Upper lobe of left lung (tissue), 4 donors: Measurements from ENCODE around the gene WDR59.

ENCODE experiments used
- POLR2A ChIP-seq, 4 donors: fragments of 450-650 bp; IDR thresholded peaks; one replicate each; pipeline ENCODE4 v1.5.1; 2016 to 2017; ENCODE audit warnings: antibody characterized with exemption in 4 of 4, mild to moderate bottlenecking in 2 of 4
- POLR2AphosphoS5 ChIP-seq, 2 donors: sonication (generic); formaldehyde crosslinking; IDR thresholded peaks; one replicate each; pipeline ENCODE4 v1.5.1; 2017; ENCODE audit warnings: antibody characterized with exemption in 2 of 2
- TF ChIP-seq, protein P1 (sequence below), 6 experiments: fragments of 450-650 bp in 4 of 6; fragments of 200-600 bp in 2 of 6; sonication (generic) in 2 of 6; IDR thresholded peaks; one replicate each; pipeline ENCODE4 v1.5.1; 2016 to 2019; ENCODE audit warnings: antibody characterized with exemption in 6 of 6

DNA sequence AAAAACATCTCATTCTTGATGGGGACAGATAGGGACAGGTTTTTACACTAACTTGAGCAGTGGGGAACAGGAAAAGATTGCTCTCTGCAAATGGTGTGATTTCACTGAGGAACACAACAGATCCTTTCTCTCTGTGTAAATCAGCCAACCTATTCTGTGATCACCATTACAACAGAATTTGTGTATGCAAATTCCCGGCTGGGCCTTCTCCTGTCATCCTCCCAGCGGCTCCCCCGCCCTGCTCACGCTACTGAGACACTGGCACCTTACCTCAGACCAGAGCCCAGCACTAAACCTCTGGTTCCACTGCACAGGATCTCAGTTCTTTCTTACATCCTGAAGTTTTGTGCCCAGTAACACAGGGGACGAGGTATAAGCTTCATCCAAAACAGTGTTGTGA lies 113.3 kb downstream of the WDR59 start:
- TF ChIP-seq, protein P1, sequence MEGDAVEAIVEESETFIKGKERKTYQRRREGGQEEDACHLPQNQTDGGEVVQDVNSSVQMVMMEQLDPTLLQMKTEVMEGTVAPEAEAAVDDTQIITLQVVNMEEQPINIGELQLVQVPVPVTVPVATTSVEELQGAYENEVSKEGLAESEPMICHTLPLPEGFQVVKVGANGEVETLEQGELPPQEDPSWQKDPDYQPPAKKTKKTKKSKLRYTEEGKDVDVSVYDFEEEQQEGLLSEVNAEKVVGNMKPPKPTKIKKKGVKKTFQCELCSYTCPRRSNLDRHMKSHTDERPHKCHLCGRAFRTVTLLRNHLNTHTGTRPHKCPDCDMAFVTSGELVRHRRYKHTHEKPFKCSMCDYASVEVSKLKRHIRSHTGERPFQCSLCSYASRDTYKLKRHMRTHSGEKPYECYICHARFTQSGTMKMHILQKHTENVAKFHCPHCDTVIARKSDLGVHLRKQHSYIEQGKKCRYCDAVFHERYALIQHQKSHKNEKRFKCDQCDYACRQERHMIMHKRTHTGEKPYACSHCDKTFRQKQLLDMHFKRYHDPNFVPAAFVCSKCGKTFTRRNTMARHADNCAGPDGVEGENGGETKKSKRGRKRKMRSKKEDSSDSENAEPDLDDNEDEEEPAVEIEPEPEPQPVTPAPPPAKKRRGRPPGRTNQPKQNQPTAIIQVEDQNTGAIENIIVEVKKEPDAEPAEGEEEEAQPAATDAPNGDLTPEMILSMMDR (IDR thresholded peaks at IDR 0.05) = no peak
- TF ChIP-seq POLR2A (IDR thresholded peaks at IDR 0.05) (no peak), POLR2AphosphoS5 (IDR thresholded peaks at IDR 0.05) (no peak)
